Measurements from ENCODE around the gene HES2.
"Not testable (repeated sequence)": the region's sequence is repeated elsewhere in the genome, so short reads cannot be mapped to it uniquely, and the experiment has no call there.

Gene HES2

GRCh38 chr1:6450943-6451373, 31.2 kb upstream of the HES2 start:
- no peak overlapping the region for H3K4me3 ChIP-seq (ENCODE audit: control insufficient read depth, low read depth, low read length)
- TF ChIP-seq CTCF (conservative IDR thresholded peaks at IDR 0.05; ENCODE audit: control insufficient read depth, insufficient read depth, low read depth, low read length), result no peak
- DNase-seq (ENCODE audit: low read depth), result no peak

- H3K4me3 ChIP-seq (ENCODE audit: control insufficient read depth, low read depth, low read length); DNase-seq (ENCODE audit: low read depth): not testable (repeated sequence)
Measured at GRCh38 chr1:6450486-6450885, 30.8 kb upstream of the HES2 start.

GRCh38 chr1:6450005-6450450, 30.3 kb upstream of the HES2 start:
- no peak for TF ChIP-seq CTCF (conservative IDR thresholded peaks at IDR 0.05; ENCODE audit: control insufficient read depth, insufficient read depth, low read depth, low read length)
- H3K4me3 ChIP-seq (ENCODE audit: control insufficient read depth, low read depth, low read length), result no peak overlapping the region
- DNase-seq (ENCODE audit: low read depth), result no peak

GRCh38 chr1:6448749-6449631, 29.3 kb upstream of the HES2 start:
- TF ChIP-seq CTCF (conservative IDR thresholded peaks at IDR 0.05; ENCODE audit: control insufficient read depth, insufficient read depth, low read depth, low read length), result no peak
- no peak for DNase-seq (ENCODE audit: low read depth)
- no peak overlapping the region for H3K4me3 ChIP-seq (ENCODE audit: control insufficient read depth, low read depth, low read length)

GRCh38 chr1:6447818-6448748, 28.4 kb upstream of the HES2 start:
- no peak for DNase-seq (ENCODE audit: low read depth)
- no peak for TF ChIP-seq CTCF (conservative IDR thresholded peaks at IDR 0.05; ENCODE audit: control insufficient read depth, insufficient read depth, low read depth, low read length)
- H3K4me3 ChIP-seq (ENCODE audit: control insufficient read depth, low read depth, low read length), result no peak overlapping the region

- no peak for TF ChIP-seq CTCF (conservative IDR thresholded peaks at IDR 0.05; ENCODE audit: control insufficient read depth, insufficient read depth, low read depth, low read length)
- no peak for DNase-seq (ENCODE audit: low read depth)
- H3K4me3 ChIP-seq (ENCODE audit: control insufficient read depth, low read depth, low read length), result no peak overlapping the region
Measured at GRCh38 chr1:6447016-6447817, 27.5 kb upstream of the HES2 start.
